ENCODE data around the gene PAPOLA.

- TF ChIP-seq CTCF (conservative IDR thresholded peaks at IDR 0.05 in 1 of 2, IDR thresholded peaks at IDR 0.05 in 1 of 2; ENCODE audit: extremely low read depth in 1 of 2, insufficient read depth in 1 of 2, low read depth in 1 of 2, low read length in 2 of 2) (no peak), EZH2 (IDR thresholded peaks at IDR 0.05; ENCODE audit: borderline replicate concordance, low read length) (no peak)
These were observed 40.0 kb upstream of the PAPOLA start for GRCh38 chr14:96461950-96462798.

All from mammary epithelial cell (primary cell).